SKM-1 treated with dmso at 0.1 percent for 144 hours (cell line): ENCODE results near the gene ARHGAP8.

Experiments
- DNase-seq: peaks from one replicate; lab custom pipeline; 2025; ENCODE audit not compliant: unreplicated experiment; lab: John Stamatoyannopoulos, UW

Gene ARHGAP8

GRCh38 chr22:44802071-44802700 is 49.8 kb downstream of the ARHGAP8 start:
- no peak for DNase-seq

- DNase-seq: no peak
Measured at GRCh38 chr22:44802956-44803355, 50.6 kb downstream of the ARHGAP8 start.

- no peak for DNase-seq
Measured at GRCh38 chr22:44804327-44804726, 52.0 kb downstream of the ARHGAP8 start.

- DNase-seq: no peak
Measured at GRCh38 chr22:44805711-44806110, 53.3 kb downstream of the ARHGAP8 start.

GRCh38 chr22:44807232-44807631 is 54.9 kb downstream of the ARHGAP8 start:
- DNase-seq: no peak

GRCh38 chr22:44807915-44808690 is 55.7 kb downstream of the ARHGAP8 start:
- DNase-seq: no peak

- no peak for DNase-seq
Measured at GRCh38 chr22:44809456-44809855, 57.1 kb downstream of the ARHGAP8 start.

- no peak for DNase-seq
Measured at GRCh38 chr22:44811141-44811540, 58.8 kb downstream of the ARHGAP8 start.

GRCh38 chr22:44813416-44813815 is 61.0 kb downstream of the ARHGAP8 start:
- DNase-seq: no peak

GRCh38 chr22:44814266-44815098 is 62.1 kb downstream of the ARHGAP8 start:
- DNase-seq: no peak

GRCh38 chr22:44815099-44816070 is 63.0 kb downstream of the ARHGAP8 start:
- DNase-seq: no peak

- no peak for DNase-seq
Measured at GRCh38 chr22:44816141-44816540, 63.8 kb downstream of the ARHGAP8 start.

- no peak for DNase-seq
Measured at GRCh38 chr22:44818727-44819126, 66.4 kb downstream of the ARHGAP8 start.

GRCh38 chr22:44819966-44820631 is 67.7 kb downstream of the ARHGAP8 start:
- no peak for DNase-seq

- no peak for DNase-seq
Measured at GRCh38 chr22:44821741-44822475, 69.5 kb downstream of the ARHGAP8 start.

- no peak for DNase-seq
Measured at GRCh38 chr22:44822534-44822933, 70.2 kb downstream of the ARHGAP8 start.

GRCh38 chr22:44823396-44823795 is 71.0 kb downstream of the ARHGAP8 start:
- no peak for DNase-seq

- DNase-seq: no peak
Measured at GRCh38 chr22:44823806-44824205, 71.4 kb downstream of the ARHGAP8 start.

- no peak for DNase-seq
Measured at GRCh38 chr22:44824271-44824670, 71.9 kb downstream of the ARHGAP8 start.
